Activated T-helper 1 cell treated with anti-CD3 and anti-CD28 coated beads, Interleukin-2, amount 50 U/mL, for 16 hours (primary cell): ENCODE data around the gene PCDH10.

Source experiments
- DNase-seq, 2 donors: peaks; one replicate each; pipeline ENCODE4 v3.0.0-alpha.2; 2020; ENCODE audit warnings: low read depth in 1 of 2, low spot score in 1 of 2

PCDH10 gene

DNA sequence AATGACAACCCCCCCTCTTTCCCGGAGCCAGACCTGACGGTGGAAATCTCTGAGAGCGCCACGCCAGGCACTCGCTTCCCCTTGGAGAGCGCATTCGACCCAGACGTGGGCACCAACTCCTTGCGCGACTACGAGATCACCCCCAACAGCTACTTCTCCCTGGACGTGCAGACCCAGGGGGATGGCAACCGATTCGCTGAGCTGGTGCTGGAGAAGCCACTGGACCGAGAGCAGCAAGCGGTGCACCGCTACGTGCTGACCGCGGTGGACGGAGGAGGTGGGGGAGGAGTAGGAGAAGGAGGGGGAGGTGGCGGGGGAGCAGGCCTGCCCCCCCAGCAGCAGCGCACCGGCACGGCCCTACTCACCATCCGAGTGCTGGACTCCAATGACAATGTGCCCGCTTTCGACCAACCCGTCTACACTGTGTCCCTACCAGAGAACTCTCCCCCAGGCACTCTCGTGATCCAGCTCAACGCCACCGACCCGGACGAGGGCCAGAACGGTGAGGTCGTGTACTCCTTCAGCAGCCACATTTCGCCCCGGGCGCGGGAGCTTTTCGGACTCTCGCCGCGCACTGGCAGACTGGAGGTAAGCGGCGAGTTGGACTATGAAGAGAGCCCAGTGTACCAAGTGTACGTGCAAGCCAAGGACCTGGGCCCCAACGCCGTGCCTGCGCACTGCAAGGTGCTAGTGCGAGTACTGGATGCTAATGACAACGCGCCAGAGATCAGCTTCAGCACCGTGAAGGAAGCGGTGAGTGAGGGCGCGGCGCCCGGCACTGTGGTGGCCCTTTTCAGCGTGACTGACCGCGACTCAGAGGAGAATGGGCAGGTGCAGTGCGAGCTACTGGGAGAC is 1.6 kb downstream of the PCDH10 start:
- no peak for DNase-seq

DNA sequence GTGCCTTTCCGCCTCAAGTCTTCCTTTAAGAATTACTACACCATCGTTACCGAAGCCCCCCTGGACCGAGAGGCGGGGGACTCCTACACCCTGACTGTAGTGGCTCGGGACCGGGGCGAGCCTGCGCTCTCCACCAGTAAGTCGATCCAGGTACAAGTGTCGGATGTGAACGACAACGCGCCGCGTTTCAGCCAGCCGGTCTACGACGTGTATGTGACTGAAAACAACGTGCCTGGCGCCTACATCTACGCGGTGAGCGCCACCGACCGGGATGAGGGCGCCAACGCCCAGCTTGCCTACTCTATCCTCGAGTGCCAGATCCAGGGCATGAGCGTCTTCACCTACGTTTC is 2.2 kb downstream of the PCDH10 start:
- no peak for DNase-seq

DNA sequence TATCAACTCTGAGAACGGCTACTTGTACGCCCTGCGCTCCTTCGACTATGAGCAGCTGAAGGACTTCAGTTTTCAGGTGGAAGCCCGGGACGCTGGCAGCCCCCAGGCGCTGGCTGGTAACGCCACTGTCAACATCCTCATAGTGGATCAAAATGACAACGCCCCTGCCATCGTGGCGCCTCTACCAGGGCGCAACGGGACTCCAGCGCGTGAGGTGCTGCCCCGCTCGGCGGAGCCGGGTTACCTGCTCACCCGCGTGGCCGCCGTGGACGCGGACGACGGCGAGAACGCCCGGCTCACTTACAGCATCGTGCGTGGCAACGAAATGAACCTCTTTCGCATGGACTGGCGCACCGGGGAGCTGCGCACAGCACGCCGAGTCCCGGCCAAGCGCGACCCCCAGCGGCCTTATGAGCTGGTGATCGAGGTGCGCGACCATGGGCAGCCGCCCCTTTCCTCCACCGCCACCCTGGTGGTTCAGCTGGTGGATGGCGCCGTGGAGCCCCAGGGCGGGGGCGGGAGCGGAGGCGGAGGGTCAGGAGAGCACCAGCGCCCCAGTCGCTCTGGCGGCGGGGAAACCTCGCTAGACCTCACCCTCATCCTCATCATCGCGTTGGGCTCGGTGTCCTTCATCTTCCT is 2.7 kb downstream of the PCDH10 start:
- no peak for DNase-seq

DNA sequence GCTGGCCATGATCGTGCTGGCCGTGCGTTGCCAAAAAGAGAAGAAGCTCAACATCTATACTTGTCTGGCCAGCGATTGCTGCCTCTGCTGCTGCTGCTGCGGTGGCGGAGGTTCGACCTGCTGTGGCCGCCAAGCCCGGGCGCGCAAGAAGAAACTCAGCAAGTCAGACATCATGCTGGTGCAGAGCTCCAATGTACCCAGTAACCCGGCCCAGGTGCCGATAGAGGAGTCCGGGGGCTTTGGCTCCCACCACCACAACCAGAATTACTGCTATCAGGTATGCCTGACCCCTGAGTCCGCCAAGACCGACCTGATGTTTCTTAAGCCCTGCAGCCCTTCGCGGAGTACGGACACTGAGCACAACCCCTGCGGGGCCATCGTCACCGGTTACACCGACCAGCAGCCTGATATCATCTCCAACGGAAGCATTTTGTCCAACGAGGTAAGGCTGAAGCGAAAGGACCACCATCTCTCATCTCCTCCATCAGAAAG is 3.3 kb downstream of the PCDH10 start:
- no peak for DNase-seq

DNA sequence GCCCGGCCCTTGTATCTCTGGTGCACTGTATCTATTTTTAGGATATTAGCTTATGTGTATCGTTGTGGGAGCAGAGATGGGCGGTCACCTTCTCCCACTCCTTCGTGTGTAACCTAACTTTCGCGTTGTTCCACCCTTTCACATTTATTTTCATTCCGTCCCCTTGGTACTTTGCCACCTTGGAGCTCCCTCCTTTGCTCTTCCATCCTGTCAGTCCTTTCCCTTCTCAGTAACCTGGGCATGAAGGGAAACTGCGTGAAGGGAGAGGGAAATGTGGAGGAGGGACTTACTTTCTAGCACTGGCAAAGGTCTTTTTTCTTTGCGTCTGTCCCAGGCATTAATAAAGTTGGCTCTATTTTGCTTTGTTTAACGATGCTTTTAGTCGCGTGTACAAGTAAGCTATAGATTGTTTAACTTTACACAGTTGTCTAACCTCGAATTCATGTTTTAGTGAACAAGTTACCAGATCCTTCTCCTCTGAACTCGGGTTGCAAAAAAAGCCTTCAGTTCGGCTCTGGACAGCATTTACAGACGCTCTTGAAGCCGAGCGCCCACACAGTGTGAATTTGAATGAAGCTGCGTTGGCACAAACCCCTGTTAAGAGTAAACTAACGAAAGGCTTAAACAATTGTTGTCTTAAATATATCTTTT is 3.9 kb downstream of the PCDH10 start:
- no peak for DNase-seq

DNA sequence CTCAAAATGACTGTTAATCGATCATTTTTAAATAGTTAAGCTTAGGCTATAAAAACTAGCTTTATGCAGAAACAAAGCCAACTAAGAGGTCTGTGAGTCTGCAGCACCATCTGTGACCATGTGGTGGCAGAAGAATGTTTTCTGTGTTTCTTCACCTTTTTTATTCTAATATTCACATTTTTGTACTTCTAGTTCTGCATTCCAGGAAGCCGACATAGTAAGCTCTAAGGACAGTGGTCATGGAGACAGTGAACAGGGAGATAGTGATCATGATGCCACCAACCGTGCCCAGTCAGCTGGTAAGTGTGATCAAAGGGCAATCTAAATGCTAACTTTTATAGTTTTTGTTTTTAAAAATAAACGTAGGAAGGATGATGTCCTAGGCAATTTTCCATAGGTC is 5.6 kb downstream of the PCDH10 start:
- DNase-seq = no peak

DNA sequence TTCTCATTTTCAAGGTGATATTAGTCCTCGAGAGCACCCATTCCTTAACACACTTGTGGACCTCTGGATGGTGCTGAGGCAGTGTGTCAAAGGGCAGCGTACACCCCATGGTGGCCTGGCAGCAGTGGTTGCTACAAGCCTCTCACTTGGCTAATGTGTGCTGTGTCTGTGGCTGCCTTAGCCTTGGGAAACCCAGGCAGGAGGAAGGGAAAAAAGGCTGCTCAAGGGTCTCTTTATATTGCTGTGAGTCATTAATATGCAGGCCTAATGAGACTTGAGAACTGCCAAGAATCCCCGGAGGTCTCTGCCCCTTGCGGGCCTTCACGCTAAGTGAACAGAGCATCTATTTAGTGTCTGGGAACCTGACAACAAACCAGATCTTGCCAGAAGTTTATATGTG is 7.0 kb downstream of the PCDH10 start:
- no peak for DNase-seq

DNA sequence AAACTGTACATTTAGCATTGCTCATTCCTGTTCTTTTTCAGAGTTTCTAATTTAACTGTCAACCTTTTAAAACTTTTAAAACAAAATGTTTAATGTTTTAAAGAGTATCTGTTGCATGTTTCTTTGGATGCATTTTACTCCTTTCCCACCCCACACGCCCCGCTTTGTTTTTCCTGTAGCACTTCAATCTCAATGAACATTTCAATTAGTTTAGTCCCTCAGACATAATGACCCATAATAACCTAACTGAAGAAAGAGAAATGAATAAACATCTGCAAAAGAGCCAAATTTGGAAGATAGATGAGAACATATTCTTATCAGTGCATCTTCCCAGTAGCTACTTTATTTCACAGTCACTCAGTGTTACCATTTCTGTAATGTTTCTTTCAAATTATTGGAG is 7.5 kb downstream of the PCDH10 start:
- no peak for DNase-seq

DNA sequence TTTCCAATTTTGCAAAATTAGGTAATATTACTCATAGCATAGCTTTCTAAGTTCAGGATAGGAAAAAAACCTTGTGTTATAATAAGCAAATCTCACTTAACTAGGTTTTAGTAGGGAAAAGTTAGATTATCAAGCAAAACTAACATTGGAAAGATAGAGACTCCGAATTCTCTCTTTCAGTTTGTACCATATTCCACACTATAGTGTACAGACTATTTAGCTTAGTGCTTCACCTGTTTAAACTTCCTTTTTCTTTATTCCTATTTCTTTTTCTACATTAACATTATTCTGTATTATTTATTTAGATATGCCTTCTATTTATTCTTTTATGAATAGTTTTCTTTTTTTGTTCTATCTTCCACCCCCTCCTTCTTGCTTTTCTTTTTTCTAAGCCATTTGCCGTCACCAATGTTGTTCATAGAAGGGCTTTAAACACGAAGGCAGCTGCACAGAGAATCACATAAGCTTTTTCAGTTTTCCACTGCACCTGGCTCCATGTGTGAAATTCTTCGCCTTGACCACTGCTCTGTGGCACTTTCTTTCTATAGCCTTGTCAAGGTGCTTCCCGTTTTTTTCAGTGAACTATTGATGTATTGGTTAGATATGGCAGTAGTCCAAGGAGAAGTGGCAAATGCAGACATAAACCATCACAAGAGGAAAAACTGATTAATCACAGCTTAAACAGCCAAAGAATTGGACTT is 8.5 kb downstream of the PCDH10 start:
- DNase-seq = no peak

DNA sequence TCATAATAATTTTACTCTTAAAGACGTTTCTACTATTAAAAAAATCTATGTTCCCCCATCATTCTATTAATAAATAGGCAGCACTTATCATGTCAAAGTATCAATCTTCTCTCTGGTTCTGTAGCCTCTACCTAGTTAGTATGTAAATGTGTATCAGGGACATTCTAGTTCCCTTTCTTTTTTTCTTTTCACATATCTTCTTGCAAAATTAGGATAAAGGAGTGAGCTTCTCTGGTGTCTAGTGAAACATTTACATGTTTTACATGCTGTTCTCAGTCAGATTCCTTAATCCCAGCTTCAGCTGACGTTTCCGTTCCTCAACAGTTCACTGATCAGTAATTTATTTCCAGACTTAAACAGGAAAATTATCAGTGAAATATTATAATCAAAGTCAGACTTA is 11.8 kb downstream of the PCDH10 start:
- DNase-seq = no peak

DNA sequence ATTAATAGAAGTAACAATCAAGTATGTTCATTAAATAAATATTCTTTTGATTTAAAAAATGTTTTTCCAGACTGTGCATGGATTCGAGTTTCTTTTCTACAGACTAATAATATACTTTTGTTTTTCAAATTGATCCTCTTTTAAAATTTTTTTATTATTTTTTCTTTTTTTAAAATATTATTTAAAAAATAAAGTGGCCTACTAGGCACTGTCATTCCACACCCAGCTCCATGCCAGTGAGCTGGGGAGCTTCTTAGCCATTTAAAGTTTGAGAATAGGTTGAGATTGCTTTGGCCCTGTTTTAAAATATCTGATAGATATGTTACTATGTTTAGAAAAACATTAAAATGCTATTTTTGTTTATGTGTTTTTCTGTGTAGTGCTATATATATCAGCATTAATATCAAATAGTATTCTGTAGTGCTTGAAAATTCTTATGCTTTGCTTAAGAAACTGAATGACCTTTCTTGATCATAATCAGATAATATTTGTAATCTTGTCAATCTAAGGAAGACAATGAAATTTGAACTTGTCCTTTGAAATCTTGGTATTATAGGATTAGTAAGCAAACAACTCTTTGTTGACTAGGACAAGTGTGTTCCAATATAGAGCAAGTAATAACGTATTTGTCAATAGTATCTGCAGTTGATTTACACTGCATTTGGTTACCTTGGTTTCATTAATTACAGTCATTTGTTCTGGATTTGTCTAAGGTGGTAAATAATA is 12.6 kb downstream of the PCDH10 start:
- DNase-seq = no peak

DNA sequence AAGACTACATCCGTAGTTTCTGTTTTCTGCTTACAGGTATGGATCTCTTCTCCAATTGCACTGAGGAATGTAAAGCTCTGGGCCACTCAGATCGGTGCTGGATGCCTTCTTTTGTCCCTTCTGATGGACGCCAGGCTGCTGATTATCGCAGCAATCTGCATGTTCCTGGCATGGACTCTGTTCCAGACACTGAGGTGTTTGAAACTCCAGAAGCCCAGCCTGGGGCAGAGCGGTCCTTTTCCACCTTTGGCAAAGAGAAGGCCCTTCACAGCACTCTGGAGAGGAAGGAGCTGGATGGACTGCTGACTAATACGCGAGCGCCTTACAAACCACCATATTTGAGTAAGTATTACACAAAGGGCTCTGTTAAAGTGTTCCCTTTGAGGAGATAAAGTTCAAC is 13.8 kb downstream of the PCDH10 start:
- no peak for DNase-seq

DNA sequence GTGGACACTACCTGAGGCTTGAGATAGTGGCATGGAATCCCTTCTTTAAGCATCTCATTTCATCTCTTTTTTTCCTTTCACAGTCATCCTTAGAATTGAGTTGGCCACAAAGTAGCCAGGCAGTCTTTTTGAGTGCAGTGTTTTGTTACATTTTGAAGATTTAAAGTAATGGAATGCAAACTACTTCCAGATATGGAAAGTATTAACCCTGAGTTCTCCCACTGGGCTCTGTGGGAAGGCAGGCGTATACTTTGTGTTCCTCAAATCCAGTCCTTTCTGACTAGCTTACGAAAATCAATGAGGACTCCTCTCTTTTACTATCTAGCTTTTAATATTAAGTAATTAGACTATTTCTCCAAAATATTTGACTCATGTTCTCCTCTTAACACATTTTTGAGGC is 29.9 kb downstream of the PCDH10 start:
- DNase-seq = no peak

DNA sequence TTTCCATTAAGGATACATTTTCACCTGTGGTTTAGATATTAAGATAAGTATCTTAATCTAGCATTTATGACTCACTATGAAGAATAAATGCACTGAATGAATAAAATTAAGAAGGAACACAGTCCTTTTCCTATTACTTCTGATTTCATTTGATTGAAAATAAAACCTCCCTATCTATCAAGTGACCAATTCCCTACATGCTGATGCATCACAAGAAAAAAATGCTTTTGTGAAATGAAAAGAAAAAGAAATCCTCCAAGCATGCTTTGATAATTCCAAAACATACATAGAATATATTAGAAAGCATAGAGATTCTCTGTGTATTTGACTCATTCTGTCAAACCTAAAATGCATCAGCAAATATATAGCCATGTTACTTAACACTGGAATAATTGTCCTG is 37.1 kb downstream of the PCDH10 start:
- DNase-seq = no peak

DNA sequence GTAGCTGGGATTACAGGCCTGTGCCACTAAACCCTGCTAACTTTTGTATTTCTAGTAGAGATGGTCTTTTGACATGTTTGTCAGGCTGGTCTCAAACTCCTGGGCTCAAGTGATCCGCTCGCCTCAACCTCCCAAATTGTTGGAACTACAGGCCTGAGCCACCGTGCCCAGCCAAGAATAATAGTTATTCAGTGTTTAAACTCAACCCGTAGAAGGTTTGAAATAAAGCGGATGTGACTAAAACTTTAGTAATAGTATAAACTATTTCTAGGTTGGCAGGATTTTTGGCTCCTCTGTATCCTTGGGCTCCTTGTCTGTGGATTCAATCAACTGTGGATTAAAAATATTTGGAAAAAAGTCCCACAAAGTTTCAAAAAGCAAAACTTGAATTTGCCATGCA is 37.8 kb downstream of the PCDH10 start:
- DNase-seq = no peak

DNA sequence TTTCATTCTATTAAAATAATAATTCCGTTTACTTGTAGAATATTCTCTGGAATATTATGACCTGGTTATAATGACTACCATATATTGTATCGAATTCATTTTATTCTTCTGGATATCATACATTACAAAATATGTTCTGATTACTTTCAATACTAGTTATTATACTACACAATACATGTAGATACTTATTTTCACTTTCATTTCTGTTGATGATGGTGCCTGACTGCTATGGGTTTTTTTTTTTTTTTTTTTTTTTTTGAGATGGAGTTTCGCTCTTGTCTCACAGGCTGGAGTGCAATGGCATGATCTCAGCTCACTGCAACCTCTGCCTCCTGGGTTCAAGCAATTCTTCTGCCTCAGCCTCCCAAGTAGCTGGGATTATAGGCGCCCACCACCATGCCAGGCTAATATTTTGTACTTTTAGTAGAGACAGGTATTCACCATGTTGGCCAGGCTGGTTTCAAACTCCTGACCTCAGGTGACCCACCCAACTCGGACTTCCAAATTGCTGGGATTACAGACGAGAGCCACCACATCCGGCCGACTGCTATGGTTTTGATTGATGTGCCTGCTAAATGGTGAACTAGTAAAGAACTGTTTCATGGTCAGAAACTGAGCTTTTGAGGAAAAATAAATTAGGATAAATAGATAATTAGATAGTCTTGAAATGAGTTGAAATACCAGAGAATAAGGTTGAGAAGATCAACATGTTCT is 39.5 kb downstream of the PCDH10 start:
- no peak for DNase-seq

DNA sequence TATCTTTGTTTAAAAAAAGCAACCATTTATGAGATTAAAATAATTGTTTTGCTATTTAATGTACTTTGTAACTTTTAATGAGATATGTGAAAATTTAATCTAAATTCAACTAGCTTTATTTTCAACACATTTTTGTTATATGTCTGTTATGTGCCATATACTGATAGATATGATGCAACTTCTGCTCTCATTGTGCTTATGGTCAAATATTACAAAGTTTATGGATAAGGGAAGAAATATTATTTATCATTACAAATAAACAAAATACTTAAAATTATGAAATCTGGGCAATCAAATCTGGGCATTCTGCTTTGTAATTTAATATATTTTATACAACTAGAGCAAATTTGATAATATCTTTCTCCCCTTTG is 40.0 kb downstream of the PCDH10 start:
- DNase-seq = no peak

DNA sequence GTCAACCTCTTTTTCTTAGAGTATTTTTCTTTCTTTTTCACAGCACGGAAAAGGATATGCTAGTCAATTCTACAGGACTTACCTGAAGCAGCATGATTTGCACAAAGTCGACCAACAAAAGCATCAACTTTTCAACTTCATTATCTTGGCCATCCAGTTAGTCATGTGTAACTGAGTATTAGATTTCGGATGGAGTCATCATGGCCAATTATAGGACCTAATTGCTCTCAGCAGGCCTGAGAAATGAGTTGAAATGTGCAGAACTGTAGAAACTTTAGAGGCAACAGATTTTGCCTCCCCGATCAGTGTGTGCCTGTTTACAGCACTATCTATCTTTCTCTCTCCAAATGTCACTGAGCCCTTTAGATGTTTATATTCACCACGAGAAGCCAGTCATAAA is 41.0 kb downstream of the PCDH10 start:
- DNase-seq = no peak

DNA sequence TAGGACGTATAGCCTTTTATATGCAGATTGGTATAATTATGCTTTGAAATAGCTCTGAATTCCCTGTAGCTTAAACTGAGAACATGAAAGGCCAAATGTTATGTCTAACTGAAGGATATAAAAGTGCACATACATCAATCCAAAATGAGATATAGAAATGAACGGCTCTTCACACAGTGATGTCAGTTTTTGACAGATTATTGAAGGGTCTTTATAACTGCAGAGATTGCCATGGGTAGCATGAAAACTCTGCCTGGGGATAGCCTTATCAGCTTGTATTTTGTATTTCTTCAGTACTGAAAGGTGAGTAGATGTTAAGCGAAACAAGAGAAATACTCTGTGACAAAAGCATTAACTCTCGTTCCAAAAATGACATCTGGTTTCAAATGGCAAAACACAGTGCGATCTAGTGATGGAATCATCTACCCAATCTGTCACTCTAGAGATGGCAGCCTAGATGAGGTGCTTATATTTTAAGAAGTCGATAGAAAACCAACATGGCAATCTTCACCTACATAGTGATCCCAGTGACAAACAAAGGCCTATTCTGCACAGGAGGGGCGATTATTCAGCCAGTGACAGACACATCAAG is 59.7 kb downstream of the PCDH10 start:
- DNase-seq = no peak

DNA sequence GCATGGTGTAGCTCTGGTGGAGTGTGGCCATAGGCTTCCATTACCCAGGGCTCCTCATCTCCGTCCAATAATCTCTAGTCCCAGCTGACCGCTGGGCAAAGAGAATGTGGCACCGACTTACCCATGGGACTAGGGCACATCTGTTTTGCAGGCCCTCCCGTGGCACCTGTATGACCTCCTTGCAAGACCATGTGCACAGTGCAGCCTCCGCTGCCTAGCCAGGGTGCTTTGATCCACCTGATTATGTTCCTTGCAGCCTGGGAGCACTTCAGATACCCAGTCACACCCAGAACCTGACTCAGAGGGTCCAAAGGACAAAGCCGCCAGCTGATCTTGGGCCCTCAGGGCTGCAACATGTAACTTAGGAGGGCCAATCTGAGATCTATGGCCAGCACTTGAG is 84.8 kb downstream of the PCDH10 start:
- DNase-seq = no peak
